ENCODE data around the gene FOXJ1.

FOXJ1 gene

GRCh38 chr17:76145231-76146052, 4.4 kb upstream of the FOXJ1 start:
- DNase-seq = peak in 1 of 10 donors; percentile 80
- intact Hi-C loops (cut with DNase I) = no loop called here

- peak in 2 of 10 donors; percentile 63 to 75 for DNase-seq
- intact Hi-C loops (cut with DNase I) = no loop called here
Observed at GRCh38 chr17:76142585-76143041, 1.6 kb upstream of the FOXJ1 start.

- intact Hi-C loops (cut with DNase I) = no loop called here
- peak in 2 of 10 donors; percentile 60 to 76 for DNase-seq
Observed at GRCh38 chr17:76142039-76142584, 1.1 kb upstream of the FOXJ1 start.

DNA sequence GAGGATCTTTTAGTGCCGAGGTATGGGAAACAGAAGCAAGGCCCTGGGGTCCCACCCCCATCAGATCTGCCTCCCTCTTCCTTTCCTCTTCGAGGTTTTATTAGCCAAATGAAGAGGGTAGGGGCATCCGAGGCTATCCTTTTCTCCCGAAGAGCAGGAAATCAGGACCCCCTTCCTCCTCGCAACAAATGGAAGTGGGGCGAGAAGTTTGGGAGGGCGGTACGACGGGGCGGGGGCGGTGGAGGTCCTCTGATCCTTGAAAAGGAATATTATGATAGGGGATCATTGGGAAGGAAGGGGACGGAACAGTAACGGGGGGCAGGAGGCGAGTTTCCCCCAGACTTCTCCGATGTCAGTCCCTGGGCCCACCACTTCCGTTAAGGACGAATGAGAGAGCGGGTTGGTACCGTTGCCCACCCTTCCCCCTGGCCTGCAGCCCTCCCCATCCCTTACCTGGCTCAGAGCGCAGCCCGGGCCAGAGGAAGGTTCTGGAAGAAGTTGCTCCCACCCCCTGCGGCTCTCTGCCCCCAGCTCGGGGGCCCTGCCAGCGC, 309 bp downstream of the FOXJ1 start:
- DNase-seq = no peak
- intact Hi-C loops (cut with DNase I) = no loop called here

- intact Hi-C loops (cut with DNase I) = no loop called here
Observed at GRCh38 chr17:76139801-76140660, 1.0 kb downstream of the FOXJ1 start.

GRCh38 chr17:76138896-76139752, 1.9 kb downstream of the FOXJ1 start:
- DNase-seq = peak in 3 of 10 donors; percentile 37 to 70 (median 64)
- intact Hi-C loops (cut with DNase I) = no loop called here

More at GRCh38 chr17:76139801-76140660, 1.0 kb downstream of the FOXJ1 start:
- peak in 2 of 10 donors; percentile 63 to 78 for DNase-seq

DNA sequence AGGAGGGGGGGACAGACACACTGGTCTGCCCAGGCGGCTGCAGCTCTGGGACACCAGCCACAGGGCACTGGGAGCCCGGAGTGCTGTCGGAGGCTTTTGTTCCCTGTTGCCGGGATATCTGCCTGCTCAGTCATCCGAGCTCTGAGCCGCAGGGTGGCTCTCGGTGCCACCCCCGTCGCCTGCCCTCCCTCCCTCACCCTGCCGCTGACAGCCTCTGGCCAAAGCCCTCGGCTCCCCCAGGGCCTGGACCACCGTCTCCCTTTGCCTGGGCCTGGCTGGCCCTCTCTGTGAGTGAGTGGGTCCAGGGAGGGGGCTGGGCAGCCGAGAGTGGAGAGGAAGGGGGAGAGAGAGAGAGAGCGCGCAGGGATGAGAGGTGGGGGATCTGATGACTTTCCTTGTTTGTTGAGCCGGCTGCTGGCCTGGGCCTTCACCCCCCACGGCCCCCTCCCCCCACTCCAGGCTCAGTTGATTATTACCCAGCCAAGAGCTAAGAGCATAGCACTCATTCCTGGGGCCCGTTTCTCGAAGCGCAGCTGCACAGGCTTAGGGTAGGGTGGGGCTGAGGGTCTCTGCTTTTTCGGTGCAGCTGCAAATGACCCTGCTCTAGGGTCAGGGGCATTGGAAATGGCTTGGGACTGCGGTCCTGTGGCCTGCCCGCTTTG, 2.7 kb downstream of the FOXJ1 start:
- DNase-seq = peak; percentile 37 to 94 (median 70)
- intact Hi-C loops (cut with DNase I) = no loop called here

- intact Hi-C loops (cut with DNase I) = no loop called here
Observed at GRCh38 chr17:76137351-76138233, 3.5 kb downstream of the FOXJ1 start.

GRCh38 chr17:76137001-76137350, 4.1 kb downstream of the FOXJ1 start:
- intact Hi-C loops (cut with DNase I) = no loop called here
- peak in 3 of 10 donors; percentile 33 to 59 (median 35) for DNase-seq

More at GRCh38 chr17:76137351-76138233, 3.5 kb downstream of the FOXJ1 start:
- DNase-seq = peak in 3 of 10 donors; percentile 65 to 80 (median 80)

DNA sequence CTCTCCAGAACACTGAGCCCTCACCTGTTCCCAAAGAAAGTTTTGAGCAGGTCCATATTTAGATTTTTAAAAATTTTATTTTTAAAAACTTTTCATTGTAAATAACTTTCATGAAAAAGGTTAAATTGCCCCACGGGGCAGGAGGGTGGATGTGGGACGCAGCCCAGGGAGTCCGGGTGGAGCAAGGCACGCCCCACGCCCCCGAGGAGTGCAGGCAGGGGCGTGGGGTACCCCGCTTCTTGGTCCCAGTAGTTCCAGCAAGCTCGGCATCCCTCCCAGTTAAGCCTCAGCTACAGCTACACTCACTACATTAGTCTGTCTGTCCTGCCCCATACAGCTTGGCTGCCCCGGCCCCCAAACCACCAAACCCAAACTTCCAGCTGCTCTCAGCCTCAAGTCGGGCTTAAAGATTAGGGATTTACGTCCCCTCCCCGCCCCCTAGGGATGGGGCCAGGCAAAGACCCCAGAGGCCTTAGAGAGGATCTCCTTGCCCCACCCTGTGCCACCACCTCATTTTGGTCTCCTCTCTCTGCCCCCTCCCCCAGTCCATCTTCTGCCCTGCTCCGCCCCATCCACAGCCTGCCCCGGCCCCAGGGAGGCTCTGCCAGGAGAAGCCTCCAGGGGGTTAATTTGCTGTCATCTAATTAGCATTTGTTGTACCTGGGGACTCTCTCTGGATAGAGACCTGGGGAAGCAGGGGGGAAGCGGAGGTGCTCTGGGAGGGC, 4.6 kb downstream of the FOXJ1 start:
- intact Hi-C loops (cut with DNase I) = no loop called here
- DNase-seq = peak in 2 of 10 donors; percentile 62 to 70

DNA sequence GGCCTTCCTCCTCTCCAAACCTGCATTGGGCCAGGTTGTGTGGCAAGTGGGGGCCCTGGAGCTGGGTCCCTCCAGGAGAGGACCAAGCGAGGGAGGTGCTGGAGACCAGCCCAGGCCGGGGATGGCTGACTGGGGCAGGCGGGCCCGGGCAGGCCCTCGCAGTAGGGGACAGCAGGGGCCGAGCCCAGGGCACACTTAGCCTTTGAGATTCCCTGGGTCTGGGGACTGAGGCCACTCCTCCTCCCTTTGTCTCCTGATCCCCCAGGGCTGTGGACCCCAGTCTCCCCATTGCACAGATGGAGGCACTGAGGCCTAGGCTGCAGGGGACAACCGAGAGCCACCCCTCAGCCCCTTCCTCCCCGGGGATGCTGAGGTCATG, 5.2 kb downstream of the FOXJ1 start:
- intact Hi-C loops (cut with DNase I) = no loop called here
- peak in 2 of 10 donors; percentile 30 to 58 for DNase-seq

- intact Hi-C loops (cut with DNase I) = no loop called here
- peak in 2 of 10 donors; percentile 41 to 73 for DNase-seq
Observed at GRCh38 chr17:76134911-76135809, 5.9 kb downstream of the FOXJ1 start.

GRCh38 chr17:76132574-76133338, 8.3 kb downstream of the FOXJ1 start:
- intact Hi-C loops (cut with DNase I) = no loop called here
- peak in 1 of 10 donors; percentile 58 for DNase-seq

- DNase-seq = peak in 1 of 10 donors; percentile 82
- intact Hi-C loops (cut with DNase I) = no loop called here
Observed at GRCh38 chr17:76131692-76132573, 9.1 kb downstream of the FOXJ1 start.

Measured in posterior cingulate gyrus (tissue), 11 donors.